GM10266 (cell line): ENCODE results near the gene STK25.
A peak's percentile ranks its signal among the peaks of the same experiment; 100 is the strongest.

ENCODE experiments used
- DNase-seq: peaks from one replicate; pipeline ENCODE4 v3.0.0; 2012; ENCODE audit errors: extremely low spot score
- TF ChIP-seq, protein P1 (sequence below): IDR thresholded peaks from 2 replicates; pipeline ENCODE4 v1.5.1; 2012; ENCODE audit warnings: mild to moderate bottlenecking, low read depth; ENCODE audit not compliant: control insufficient read depth, insufficient read depth; ENCODE audit errors: missing control alignments

Gene STK25

DNA sequence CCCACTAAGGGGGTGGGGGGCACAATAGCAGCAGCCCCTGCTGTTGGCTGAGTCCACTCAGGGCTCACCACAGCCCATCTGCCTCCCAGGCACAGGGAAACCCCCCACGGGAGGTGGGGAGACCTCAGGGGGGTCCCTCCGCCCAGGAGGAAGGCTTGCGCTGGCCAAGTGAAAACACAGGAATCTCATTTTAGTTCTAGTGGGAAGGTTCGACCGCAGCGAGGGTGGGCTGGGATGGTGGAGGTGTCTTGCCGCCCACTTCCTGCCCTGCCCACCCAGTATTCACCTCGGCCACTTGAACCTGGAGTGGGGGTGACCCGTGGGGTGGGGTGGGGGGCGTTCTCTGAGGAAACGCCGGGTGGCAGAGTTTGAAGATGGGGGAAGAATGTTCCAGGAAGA lies 43.2 kb upstream of the STK25 start:
- no peak for DNase-seq
- TF ChIP-seq, protein P1, sequence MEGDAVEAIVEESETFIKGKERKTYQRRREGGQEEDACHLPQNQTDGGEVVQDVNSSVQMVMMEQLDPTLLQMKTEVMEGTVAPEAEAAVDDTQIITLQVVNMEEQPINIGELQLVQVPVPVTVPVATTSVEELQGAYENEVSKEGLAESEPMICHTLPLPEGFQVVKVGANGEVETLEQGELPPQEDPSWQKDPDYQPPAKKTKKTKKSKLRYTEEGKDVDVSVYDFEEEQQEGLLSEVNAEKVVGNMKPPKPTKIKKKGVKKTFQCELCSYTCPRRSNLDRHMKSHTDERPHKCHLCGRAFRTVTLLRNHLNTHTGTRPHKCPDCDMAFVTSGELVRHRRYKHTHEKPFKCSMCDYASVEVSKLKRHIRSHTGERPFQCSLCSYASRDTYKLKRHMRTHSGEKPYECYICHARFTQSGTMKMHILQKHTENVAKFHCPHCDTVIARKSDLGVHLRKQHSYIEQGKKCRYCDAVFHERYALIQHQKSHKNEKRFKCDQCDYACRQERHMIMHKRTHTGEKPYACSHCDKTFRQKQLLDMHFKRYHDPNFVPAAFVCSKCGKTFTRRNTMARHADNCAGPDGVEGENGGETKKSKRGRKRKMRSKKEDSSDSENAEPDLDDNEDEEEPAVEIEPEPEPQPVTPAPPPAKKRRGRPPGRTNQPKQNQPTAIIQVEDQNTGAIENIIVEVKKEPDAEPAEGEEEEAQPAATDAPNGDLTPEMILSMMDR = no peak

DNA sequence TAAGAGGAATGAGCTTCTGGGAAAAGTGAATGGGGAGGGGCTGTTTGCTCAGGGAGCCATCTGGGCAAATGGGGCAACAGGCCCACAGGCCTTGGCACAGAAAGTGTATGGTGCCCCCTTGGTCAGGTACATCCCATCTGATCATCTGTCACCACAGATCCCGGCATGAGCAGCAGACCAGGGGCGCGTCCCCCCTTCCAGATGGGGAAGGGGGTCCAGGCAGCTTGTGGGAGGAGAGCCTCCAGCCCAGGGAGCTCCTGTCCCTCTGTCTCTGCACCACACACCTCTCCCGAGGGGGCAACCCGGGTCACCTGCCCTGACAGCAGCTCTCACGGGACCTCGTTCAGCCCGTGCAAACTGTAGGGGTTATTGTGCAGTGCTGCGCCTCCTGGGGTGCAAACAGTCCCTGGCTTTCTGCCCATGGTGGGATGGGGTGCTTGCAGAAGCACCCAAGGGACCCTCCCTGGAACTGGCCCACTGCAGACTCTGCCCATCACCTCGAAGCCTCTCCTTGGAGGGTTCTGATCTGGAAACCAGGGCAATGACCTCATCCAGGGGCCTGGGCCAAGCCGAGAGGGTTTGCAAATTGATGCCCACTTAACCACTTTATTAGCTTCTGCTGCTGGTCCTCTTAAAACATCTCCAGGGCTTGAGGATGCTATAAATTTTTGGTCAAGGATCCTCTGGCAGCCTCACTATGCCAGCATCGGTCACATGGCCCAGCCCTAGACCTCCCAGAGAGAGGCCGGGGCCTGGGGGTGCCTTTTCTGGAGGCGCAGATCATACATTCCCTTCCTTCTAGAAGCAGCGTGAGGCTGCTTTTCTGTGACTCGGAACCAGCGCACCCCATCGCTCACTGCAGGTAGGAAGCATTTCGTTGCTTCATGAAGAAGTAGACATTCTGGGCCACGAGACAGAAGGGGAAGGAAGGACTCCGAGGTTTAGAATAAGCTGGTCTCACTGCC lies 42.5 kb upstream of the STK25 start:
- no peak for DNase-seq
- TF ChIP-seq, protein P1 = no peak

DNA sequence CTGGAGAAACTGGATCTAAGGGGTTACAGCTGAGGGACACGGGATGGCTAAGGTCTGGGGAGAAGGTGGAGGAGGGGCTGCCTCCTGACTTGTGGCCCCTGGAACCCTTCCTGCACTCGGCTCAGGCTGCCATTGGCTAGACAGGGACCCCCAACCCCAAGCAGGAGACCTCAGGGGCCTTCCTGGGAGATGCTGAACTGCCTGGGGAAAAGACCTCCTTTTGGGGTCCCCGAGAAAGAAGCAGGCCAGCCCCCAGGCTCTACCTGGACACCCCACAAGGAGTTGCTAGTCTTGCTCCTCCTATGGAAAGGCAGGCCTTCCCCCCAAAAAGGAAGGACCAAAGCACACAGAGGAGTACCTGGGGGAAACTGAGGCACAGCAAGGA lies 40.1 kb upstream of the STK25 start:
- no peak for DNase-seq
- TF ChIP-seq, protein P1 = no peak

DNA sequence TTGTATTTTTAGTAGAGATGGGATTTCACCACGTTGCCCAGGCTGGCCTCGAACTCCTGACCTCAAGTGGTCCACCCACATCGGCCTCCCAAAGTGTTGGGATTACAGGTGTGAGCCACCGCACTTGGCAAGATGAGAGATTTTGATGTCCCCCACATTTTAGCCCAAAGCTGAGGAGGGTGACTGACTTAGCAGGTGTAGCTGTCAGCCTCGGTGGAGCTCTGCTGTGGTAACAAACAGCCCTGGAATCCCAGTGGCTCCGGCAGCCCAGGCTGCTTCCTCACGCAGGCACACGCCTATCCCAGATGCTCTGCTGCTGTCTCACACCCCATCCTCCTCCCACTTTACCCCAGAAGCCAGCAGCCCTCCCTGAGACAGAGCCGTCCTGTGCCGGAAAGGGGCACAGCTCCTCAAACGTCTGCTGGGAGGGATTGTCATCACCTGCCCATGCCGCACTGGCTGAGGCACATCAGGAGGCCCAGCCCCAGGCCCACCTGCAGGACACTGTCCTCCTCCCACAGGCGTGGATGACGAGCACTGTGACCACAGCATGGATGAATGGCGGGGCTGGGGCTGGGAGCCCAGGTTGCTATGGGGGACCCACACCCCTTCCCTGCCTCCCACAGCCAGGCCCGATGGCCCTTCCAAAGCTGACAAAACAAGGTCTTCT lies 39.5 kb upstream of the STK25 start:
- TF ChIP-seq, protein P1 = no peak
- DNase-seq = no peak

DNA sequence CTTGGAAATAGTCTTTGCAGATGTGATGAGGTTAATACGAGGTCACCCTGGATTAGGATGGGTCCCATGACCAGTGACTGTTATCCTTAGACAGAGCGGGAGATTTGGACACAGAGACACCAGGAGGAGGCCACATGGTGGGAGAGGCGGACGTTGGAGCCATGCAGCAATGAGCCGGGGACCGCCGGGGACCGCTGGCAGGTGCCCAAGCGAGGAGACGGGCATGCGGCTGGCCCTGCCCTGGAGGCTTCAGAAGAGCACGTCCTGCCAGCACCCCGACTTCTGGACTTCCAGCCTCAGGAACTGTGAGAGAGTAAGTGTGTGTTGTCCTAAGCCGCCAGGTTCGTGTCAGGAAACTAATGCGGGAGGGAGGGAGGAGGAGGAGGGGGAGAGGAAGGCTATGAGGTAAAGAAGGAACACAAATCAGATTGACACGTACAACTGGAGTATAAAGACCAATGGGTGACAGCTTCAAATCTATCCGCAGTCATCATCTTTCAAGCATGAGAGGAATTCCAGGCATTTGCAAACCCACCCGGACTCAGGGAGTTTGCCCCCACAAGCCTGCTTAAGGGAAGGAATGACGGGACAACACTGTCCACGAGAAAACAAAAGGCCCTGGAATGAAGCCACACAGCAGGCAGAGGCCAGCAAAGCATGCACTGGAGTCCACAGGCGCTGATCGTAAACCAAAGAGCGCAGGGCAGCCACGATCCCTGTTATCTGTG lies 38.6 kb upstream of the STK25 start:
- TF ChIP-seq, protein P1 = no peak
- DNase-seq = no peak

DNA sequence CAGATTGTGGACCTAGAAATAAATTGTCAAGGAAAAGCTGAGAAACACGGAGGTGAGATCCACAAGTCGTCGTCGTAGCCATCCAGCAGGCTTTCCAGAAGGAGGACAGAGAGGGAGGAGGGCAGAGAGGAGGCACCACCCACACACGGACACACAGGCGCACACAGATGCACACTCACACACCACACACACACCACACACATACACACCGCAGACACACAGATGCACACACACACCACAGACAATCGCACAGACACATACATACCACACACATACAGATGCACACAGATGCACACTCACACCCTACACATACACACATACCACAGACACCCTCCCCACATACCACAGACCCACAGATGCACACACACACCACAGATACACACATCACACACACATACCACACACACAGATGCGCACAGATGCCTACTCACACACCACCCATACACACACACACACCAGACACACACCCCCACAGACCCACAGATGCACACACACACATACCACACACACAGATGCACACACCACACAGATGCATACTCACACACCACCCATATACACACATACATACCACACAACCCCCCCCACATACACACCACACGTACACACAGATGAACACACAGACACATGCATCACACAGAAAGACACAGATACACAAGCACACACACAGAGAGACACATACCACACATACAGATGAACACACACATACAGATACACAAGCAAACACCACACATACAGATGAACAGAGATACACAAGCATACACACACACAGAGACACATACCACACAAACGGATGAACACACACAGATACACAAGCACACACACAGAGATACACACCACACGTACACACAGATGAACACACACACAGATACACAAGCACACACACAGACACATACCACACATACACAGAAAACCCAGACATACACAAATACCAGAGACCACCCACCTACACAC lies 37.4 kb upstream of the STK25 start:
- TF ChIP-seq, protein P1 = no peak

More for the DNA sequence above, 37.4 kb upstream of the STK25 start:
- peak; percentile 6 for DNase-seq
